Activated naive CD4-positive, alpha-beta T cell treated with anti-CD3 and anti-CD28 coated beads for 36 hours (primary cell): ENCODE measurements around the gene DSCAM. TPM values are rescaled to one million over a fixed set of nuclear protein-coding genes. Genes with fewer than 3 reads are reported as not detected.
"Not testable (repeated sequence)": the region's sequence is repeated elsewhere in the genome, so short reads cannot be mapped to it uniquely, and the experiment has no call there.

Experiments
- CTCF ChIA-PET: fragments of 350-600 bp; sonication (Branson Sonifier 250); formaldehyde crosslinking; loops from one replicate; lab custom pipeline; 2021; ENCODE audit warnings: antibody characterized with exemption; lab: Charles Lee
- DNase-seq: peaks from one replicate; pipeline ENCODE4 v3.0.0-alpha.2; 2020
- H3K27ac Mint-ChIP-seq: one replicate; pipeline ENCODE4 v1.8.0; 2021; ENCODE audit warnings: mild to moderate bottlenecking, mixed read lengths
- H3K27me3 Mint-ChIP-seq: one replicate; pipeline ENCODE4 v1.8.0; 2021; ENCODE audit warnings: low read depth, mixed read lengths
- H3K36me3 Mint-ChIP-seq: one replicate; pipeline ENCODE4 v1.8.0; 2021; ENCODE audit warnings: low read depth, mixed read lengths
- H3K4me1 Mint-ChIP-seq: one replicate; pipeline ENCODE4 v1.8.0; 2021; ENCODE audit warnings: low read depth, mixed read lengths
- H3K4me3 Mint-ChIP-seq: one replicate; pipeline ENCODE4 v1.8.0; 2021; ENCODE audit warnings: mild to moderate bottlenecking, moderate library complexity, mixed read lengths
- H3K9me3 Mint-ChIP-seq: one replicate; pipeline ENCODE4 v1.8.0; 2021; ENCODE audit warnings: mixed read lengths
- intact Hi-C: fragments of 100-400 bp; cut with micrococcal nuclease; formaldehyde crosslinking; loops from one replicate; pipeline ENCODE4 v1.15.1; 2023
- total RNA-seq, 2 experiments: library from RNA; stranded (reverse); gene quantifications; one replicate each; pipeline ENCODE4 v1.2.3, GENCODE V29; 2021

Gene DSCAM, protein sequence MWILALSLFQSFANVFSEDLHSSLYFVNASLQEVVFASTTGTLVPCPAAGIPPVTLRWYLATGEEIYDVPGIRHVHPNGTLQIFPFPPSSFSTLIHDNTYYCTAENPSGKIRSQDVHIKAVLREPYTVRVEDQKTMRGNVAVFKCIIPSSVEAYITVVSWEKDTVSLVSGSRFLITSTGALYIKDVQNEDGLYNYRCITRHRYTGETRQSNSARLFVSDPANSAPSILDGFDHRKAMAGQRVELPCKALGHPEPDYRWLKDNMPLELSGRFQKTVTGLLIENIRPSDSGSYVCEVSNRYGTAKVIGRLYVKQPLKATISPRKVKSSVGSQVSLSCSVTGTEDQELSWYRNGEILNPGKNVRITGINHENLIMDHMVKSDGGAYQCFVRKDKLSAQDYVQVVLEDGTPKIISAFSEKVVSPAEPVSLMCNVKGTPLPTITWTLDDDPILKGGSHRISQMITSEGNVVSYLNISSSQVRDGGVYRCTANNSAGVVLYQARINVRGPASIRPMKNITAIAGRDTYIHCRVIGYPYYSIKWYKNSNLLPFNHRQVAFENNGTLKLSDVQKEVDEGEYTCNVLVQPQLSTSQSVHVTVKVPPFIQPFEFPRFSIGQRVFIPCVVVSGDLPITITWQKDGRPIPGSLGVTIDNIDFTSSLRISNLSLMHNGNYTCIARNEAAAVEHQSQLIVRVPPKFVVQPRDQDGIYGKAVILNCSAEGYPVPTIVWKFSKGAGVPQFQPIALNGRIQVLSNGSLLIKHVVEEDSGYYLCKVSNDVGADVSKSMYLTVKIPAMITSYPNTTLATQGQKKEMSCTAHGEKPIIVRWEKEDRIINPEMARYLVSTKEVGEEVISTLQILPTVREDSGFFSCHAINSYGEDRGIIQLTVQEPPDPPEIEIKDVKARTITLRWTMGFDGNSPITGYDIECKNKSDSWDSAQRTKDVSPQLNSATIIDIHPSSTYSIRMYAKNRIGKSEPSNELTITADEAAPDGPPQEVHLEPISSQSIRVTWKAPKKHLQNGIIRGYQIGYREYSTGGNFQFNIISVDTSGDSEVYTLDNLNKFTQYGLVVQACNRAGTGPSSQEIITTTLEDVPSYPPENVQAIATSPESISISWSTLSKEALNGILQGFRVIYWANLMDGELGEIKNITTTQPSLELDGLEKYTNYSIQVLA (N-terminal part only)
- not detected for total RNA-seq

DNA sequence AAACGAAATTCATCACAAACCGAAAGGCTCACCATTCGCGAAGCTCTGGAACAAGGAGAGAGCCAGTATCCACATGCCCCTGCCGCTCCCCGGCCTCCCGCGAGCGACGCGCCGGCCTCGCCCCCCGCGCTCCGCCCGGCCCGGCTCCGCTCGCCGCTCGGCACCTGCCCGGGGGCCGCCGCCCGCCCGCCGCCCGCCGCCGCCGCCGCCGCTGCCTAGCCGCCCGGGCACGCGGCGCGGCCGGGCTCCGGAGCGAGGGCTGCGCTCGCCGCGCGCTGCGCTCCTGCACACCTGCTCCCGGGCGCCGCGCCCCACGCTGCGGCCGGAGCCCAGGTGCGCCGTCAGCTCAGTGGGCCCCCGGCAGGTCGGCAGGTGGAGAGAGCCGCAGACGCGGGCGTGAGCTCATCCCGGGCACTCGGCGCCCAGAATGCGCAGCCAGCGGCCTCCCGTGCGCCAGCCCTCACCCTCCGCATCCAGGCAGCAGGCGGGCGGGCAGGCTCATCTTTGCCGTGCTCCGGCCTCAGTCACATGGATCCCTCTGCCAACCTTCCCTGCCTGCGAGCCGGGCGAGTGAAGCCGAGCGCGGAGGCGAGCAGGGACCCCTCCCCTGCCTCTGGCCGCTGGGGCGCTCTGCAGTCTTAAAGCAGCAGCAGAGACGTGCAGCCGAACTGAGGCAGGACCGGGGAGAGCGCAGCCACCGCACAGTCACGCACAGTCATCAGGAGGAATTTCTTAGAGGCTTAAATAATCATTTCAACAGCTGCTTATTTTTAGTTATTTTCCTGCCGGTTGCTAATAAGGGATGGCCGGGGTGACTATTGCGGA, at the start of gene DSCAM:
Gene DSCAM (minus strand): TSS at position 572 of the 825 bp plus-strand sequence. CDS start 497 bp downstream, at position 75.
- CTCF ChIA-PET = no interaction called here
- peaks cover 50% of the 10 kb centered on the region for H3K27me3 Mint-ChIP-seq

DNA sequence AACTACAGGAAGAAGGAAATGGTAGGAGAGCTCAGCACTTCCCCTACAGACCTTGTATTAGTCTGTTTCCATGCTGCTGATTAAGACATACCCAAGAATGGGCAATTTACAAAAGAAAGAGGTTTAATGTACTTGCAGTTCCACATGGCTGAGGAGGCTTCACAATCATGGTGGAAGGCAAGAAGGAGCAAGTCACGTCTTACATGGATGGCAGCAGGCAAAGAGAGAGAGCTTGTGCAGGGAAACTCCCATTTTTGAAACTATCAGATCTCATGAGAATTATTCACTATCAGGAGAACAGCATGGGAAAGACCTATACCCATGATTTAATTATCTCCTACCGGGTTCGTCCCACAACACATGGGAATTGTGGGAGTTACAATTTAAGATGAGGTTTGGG, 48.7 kb upstream of the DSCAM start:
- H3K4me3 Mint-ChIP-seq, H3K4me1 Mint-ChIP-seq, H3K27ac Mint-ChIP-seq, H3K36me3 Mint-ChIP-seq, CTCF ChIA-PET, DNase-seq, H3K27me3 Mint-ChIP-seq, intact Hi-C loops: not testable (repeated sequence)
- peaks cover 13% of the 10 kb centered on the region for H3K9me3 Mint-ChIP-seq

More for the DNA sequence above, at the start of gene DSCAM:
- Mint-ChIP-seq H3K4me1 (peaks cover 5% of the 10 kb centered on the region), H3K27ac (no peak within 1 kb of the TSS), H3K9me3 (no peaks in the 10 kb centered on the region), H3K4me3 (no peak within 1 kb of the TSS), H3K36me3 (no peaks in the 10 kb centered on the region)
- no peak for DNase-seq
- intact Hi-C loops = no loop called here

DNA sequence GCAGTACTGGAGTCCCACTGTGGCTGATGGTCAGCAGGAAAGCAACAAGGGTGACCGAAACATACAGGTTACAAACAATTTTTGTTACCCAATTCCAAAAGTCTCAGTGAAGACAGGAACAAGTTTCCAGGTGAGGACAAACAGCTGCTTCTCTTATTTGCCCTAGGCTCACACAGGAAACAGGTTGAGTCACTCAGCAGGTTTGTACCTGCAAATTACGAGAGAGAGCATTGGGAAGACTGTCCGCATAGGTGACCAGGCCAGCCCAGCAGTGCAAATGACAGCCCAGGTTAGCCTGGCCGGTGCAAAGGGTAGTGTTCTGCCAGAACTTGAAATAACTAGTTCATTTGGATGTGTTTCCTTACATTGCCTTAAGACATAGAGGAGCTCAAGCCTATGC, 40.0 kb upstream of the DSCAM start:
- Mint-ChIP-seq H3K27ac (no peak overlapping the region), H3K9me3 (peaks cover 1% of the 10 kb centered on the region), H3K36me3 (no peaks in the 10 kb centered on the region), H3K4me3 (no peak overlapping the region), H3K27me3 (peaks cover 9% of the 10 kb centered on the region), H3K4me1 (no peaks in the 10 kb centered on the region)
- intact Hi-C loops = no loop called here
- no peak for DNase-seq
- CTCF ChIA-PET = no interaction called here

DNA sequence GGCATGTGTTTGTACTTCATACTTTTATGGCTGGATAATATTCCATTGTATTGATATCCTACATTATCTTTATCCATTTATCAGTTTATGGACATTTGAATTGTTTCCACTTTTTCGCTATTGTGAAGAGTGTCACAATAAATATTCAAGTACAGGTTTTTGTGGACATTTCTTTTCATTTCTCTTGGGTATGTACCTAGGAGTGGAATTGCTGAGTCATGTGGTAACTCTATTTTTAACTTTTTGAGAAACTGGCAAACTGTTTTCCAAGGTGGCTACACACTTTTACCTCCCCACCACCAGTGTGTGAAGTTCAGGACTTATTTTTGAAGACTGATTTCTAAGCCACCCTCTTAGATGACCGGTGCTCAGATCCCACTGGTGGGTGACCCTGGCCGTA, 39.0 kb upstream of the DSCAM start:
- intact Hi-C loops = no loop called here
- Mint-ChIP-seq H3K27ac (no peak overlapping the region), H3K36me3 (no peaks in the 10 kb centered on the region), H3K4me3 (no peak overlapping the region), H3K27me3 (peaks cover 4% of the 10 kb centered on the region), H3K4me1 (no peaks in the 10 kb centered on the region), H3K9me3 (peaks cover 1% of the 10 kb centered on the region)
- CTCF ChIA-PET = no interaction called here
- DNase-seq = no peak

DNA sequence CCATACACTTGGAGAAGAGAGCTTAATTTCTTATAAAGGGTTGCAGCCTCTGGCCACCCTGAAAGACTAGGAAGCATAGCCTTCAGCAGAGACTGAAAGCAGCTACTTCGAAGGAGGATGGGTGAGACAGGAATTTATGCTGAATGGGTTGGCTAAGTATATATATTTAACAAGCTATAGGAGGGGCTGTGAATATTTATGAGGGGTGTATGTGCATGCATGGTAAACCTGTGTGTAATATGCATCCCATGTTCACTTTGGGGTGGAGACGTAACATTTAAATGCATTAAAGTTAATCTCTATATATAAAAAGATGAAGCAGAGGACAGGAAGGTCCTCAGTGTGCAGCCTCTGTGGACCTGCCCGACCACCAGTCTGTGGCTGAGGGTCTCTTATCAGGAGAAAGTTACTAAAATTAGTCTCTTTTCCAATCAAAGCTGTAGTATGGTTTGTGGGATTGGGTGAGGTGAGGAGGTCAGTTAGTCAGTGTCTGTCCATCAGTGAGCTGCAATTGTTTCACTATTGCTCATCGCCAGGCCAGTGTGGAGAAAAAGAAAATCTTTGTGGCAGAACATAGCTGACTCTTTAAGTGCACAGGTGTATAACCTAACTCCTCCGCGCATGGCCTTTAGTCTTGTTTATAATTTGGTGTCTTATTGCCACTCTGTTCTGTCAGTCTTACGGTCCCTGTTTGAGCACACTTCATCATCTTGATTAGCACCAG, 35.4 kb upstream of the DSCAM start:
- Mint-ChIP-seq H3K4me3 (no peak overlapping the region), H3K27me3 (peaks cover 1% of the 10 kb centered on the region), H3K9me3 (peaks cover 1% of the 10 kb centered on the region), H3K27ac (no peak overlapping the region), H3K4me1 (no peaks in the 10 kb centered on the region), H3K36me3 (no peaks in the 10 kb centered on the region)
- intact Hi-C loops = no loop called here
- DNase-seq = no peak
- CTCF ChIA-PET = no interaction called here

DNA sequence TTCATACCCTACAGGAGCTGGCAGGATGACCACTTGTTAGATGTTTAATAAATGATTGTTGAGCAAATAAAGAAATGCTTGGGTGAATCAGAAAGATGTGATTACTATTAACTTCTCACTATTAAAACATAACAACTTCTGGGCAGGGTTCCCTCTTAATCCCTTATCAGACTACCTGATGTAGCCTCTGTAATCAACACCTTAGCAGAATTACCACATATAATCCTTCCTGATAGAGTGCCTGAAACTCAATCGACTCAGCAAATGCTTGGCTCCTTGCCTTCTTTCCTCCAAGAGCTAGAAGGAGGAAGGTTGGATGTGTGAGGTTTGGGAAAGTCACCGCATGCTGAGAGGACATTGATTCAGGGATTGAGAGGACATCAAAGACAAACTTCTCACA, 34.8 kb upstream of the DSCAM start:
- DNase-seq = no peak
- H3K9me3 Mint-ChIP-seq = peaks cover 1% of the 10 kb centered on the region
- peaks cover 1% of the 10 kb centered on the region for H3K27me3 Mint-ChIP-seq
- no peak overlapping the region for H3K27ac Mint-ChIP-seq
- intact Hi-C loops = no loop called here
- H3K36me3 Mint-ChIP-seq = no peaks in the 10 kb centered on the region
- CTCF ChIA-PET = no interaction called here
- no peaks in the 10 kb centered on the region for H3K4me1 Mint-ChIP-seq
- H3K4me3 Mint-ChIP-seq = no peak overlapping the region

DNA sequence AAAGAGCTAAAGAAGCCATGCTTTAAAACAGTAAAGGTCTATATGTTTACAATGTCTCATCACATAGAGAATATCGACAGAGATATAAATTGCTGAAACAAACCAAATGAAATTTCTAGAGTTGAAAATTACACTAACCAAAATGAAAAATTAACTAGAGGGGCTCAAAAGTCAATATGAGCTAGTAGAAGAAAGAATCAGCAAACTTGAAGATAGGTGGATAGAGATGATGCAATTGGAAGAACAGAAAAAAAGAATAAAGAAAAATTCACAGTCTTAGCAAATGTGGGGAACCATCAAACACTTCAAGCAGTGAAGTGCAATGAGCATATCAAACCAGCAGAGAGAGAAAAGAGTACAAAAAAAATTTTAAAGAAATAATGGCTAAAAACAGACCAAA, 24.1 kb upstream of the DSCAM start:
- Mint-ChIP-seq H3K27ac (no peak overlapping the region), H3K9me3 (peaks cover 12% of the 10 kb centered on the region), H3K4me1 (no peaks in the 10 kb centered on the region), H3K36me3 (no peaks in the 10 kb centered on the region), H3K27me3 (no peaks in the 10 kb centered on the region), H3K4me3 (no peak overlapping the region)
- no peak for DNase-seq
- CTCF ChIA-PET = no interaction called here
- intact Hi-C loops = no loop called here

DNA sequence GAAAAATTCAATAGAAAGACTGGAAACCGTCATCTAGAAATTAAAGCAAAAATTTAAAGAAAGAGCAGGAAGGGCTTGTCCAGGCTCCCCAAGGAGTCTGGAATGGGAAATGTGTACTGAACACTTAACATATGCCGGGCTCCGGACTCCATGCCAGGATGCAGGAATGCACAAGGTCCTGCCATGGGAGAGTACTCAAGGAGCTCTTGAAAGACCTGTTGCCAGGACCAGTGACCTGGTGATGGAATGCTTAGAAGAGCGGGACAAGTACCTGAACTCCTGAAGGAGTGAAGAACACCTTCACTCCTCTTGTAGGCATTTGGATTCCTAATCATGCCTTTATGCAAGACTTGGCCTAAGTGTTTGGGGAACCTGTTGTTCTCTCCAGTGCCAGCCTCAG, 16.9 kb upstream of the DSCAM start:
- Mint-ChIP-seq H3K9me3 (no peaks in the 10 kb centered on the region), H3K27ac (no peak overlapping the region), H3K36me3 (no peaks in the 10 kb centered on the region), H3K27me3 (peaks cover 5% of the 10 kb centered on the region), H3K4me3 (no peak overlapping the region), H3K4me1 (no peaks in the 10 kb centered on the region)
- intact Hi-C loops = no loop called here
- no peak for DNase-seq
- CTCF ChIA-PET = interaction anchor here (0.6 kb wide), 1 partner anchor 19 kb away, joined by 4 read pairs; no protein-coding TSS in a partner anchor

DNA sequence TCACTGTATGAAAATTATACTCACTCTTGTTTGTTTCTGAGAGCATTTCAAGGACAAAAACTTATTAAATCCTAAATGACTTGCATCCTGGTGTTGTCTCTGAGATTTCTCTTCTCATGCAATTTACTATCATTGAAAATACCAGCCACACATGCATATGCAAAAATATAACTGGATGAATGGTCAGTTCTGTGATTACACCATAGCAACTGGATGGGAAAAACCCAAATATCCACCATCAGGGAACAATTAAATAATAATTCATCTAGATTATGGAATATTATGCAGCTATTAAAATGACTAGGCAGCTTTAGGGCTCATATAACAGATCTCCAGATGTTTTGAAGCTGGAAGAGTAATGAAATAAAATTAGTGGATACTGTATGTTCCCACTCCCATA, 11.6 kb upstream of the DSCAM start:
- CTCF ChIA-PET = no interaction called here
- no peaks in the 10 kb centered on the region for H3K4me1 Mint-ChIP-seq
- DNase-seq = no peak
- H3K4me3 Mint-ChIP-seq = no peak overlapping the region
- intact Hi-C loops = no loop called here
- no peak overlapping the region for H3K27ac Mint-ChIP-seq
- no peaks in the 10 kb centered on the region for H3K36me3 Mint-ChIP-seq
- no peaks in the 10 kb centered on the region for H3K9me3 Mint-ChIP-seq
- H3K27me3 Mint-ChIP-seq = peaks cover 2% of the 10 kb centered on the region

DNA sequence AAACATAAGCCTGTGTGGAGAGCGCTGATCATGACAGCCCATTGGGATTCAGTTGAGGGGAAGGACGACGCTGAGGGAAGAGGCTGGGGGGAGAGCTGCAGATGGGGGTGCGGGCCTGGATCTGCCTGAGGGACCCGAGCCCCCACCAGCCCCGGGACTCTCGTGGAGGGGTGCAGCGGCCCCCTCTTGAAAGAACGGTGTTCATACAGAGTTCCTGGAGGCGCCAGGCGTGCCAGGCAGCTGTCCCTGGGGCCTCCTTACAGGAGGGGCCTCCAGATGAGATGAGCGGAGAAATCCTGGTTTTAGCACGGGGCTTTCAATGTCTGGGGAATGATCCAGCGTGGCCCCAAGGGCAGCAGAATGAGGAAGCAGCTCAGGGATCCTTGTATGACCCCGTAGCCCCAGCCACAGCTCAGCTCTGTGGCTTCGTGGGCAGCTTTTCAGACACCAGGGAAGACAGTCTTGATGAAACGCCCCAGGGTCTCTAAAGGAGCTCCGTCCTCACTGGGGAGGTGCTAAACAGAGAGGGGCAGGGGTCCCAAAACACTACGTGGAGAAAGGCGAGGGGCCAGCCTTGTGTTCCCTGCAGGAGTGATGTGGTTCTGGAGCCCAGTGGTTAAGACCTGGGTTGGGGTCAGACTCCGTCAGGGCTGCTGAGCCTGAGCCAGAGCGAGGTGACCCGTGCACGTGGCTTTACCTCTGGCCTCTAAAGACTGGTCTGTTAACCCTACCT, 7.2 kb upstream of the DSCAM start:
- intact Hi-C loops = no loop called here

DNA sequence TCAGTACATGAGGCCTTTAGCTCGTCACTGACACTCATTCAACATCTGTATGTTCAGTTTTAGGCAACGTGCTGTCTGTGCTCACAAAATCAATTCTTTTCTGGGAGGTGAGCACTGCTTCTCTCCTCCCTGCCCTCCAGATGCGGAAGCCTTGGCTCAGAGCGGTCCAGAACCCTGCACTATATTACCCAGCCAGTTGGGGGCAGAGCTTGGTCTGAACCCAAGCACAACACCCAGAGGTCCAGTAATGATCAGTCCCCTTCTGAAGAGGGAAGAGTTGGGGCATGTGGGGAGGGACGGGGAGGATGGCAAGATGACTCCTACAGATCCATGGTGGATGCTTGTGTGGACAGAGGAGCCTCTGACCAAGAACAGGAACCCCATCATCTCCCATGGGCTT, 5.6 kb upstream of the DSCAM start:
- no peaks in the 10 kb centered on the region for H3K4me1 Mint-ChIP-seq
- H3K9me3 Mint-ChIP-seq = no peaks in the 10 kb centered on the region
- intact Hi-C loops = no loop called here
- no peak overlapping the region for H3K27ac Mint-ChIP-seq
- no peak for DNase-seq
- CTCF ChIA-PET = no interaction called here
- no peaks in the 10 kb centered on the region for H3K36me3 Mint-ChIP-seq
- H3K27me3 Mint-ChIP-seq = peaks cover 15% of the 10 kb centered on the region
- no peak overlapping the region for H3K4me3 Mint-ChIP-seq

More for the DNA sequence above, 7.2 kb upstream of the DSCAM start:
- CTCF ChIA-PET = interaction anchor here (0.7 kb wide), 1 partner anchor 214 kb away, joined by 4 read pairs; no protein-coding TSS in a partner anchor
- Mint-ChIP-seq H3K4me3 (no peak overlapping the region), H3K4me1 (no peaks in the 10 kb centered on the region), H3K36me3 (no peaks in the 10 kb centered on the region), H3K27ac (no peak overlapping the region), H3K27me3 (peaks cover 3% of the 10 kb centered on the region), H3K9me3 (no peaks in the 10 kb centered on the region)
- DNase-seq = no peak
